GM18498 (cell line): Measurements from ENCODE around the gene GRID1.
"Not testable (repeated sequence)": the region's sequence is repeated elsewhere in the genome, so short reads cannot be mapped to it uniquely, and the experiment has no call there.

Source experiments
- ATAC-seq: cut with Tn5 transposase; IDR thresholded peaks from one replicate; pipeline ENCODE4 v1.9.1; 2021; ENCODE audit warnings: mild to moderate bottlenecking, moderate library complexity; ENCODE audit not compliant: unreplicated experiment

GRID1 gene

GRCh38 chr10:86177537-86178155 lies 188.9 kb downstream of the GRID1 start:
- ATAC-seq, result no peak

GRCh38 chr10:86176850-86177536 lies 189.6 kb downstream of the GRID1 start:
- no peak for ATAC-seq

- ATAC-seq, result not testable (repeated sequence)
Observed at GRCh38 chr10:86175476-86175875, 191.1 kb downstream of the GRID1 start.

GRCh38 chr10:86172301-86172700 lies 194.3 kb downstream of the GRID1 start:
- ATAC-seq, result no peak

- no peak for ATAC-seq
Observed at GRCh38 chr10:86170255-86171108, 196.1 kb downstream of the GRID1 start.

- no peak for ATAC-seq
Observed at GRCh38 chr10:86169506-86170254, 196.9 kb downstream of the GRID1 start.

- no peak for ATAC-seq
Observed at GRCh38 chr10:86169066-86169465, 197.5 kb downstream of the GRID1 start.

GRCh38 chr10:86168256-86168655 lies 198.3 kb downstream of the GRID1 start:
- ATAC-seq, result no peak

- ATAC-seq, result no peak
Observed at GRCh38 chr10:86167762-86168128, 198.8 kb downstream of the GRID1 start.

GRCh38 chr10:86167121-86167761 lies 199.4 kb downstream of the GRID1 start:
- no peak for ATAC-seq

- ATAC-seq, result no peak
Observed at GRCh38 chr10:86165666-86166065, 200.9 kb downstream of the GRID1 start.

- no peak for ATAC-seq
Observed at GRCh38 chr10:86164960-86165630, 201.5 kb downstream of the GRID1 start.

- ATAC-seq, result no peak
Observed at GRCh38 chr10:86164174-86164774, 202.3 kb downstream of the GRID1 start.

- ATAC-seq, result no peak
Observed at GRCh38 chr10:86163522-86164173, 202.9 kb downstream of the GRID1 start.

GRCh38 chr10:86162696-86163400 lies 203.7 kb downstream of the GRID1 start:
- no peak for ATAC-seq

- no peak for ATAC-seq
Observed at GRCh38 chr10:86162036-86162435, 204.6 kb downstream of the GRID1 start.

GRCh38 chr10:86160890-86161585 lies 205.6 kb downstream of the GRID1 start:
- ATAC-seq, result no peak

GRCh38 chr10:86159797-86160196 lies 206.8 kb downstream of the GRID1 start:
- no peak for ATAC-seq
